Measurements from ENCODE around the gene DHFR2.

GRCh38 chr3:94093151-94093550, 30.4 kb upstream of the DHFR2 start:
- TF ChIP-seq POLR2AphosphoS5 (IDR thresholded peaks at IDR 0.05) (no peak), POLR2A (IDR thresholded peaks at IDR 0.05) (no peak)
- TF ChIP-seq, protein P1, sequence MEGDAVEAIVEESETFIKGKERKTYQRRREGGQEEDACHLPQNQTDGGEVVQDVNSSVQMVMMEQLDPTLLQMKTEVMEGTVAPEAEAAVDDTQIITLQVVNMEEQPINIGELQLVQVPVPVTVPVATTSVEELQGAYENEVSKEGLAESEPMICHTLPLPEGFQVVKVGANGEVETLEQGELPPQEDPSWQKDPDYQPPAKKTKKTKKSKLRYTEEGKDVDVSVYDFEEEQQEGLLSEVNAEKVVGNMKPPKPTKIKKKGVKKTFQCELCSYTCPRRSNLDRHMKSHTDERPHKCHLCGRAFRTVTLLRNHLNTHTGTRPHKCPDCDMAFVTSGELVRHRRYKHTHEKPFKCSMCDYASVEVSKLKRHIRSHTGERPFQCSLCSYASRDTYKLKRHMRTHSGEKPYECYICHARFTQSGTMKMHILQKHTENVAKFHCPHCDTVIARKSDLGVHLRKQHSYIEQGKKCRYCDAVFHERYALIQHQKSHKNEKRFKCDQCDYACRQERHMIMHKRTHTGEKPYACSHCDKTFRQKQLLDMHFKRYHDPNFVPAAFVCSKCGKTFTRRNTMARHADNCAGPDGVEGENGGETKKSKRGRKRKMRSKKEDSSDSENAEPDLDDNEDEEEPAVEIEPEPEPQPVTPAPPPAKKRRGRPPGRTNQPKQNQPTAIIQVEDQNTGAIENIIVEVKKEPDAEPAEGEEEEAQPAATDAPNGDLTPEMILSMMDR (IDR thresholded peaks at IDR 0.05) = no peak
